DOHH2 (cell line): ENCODE measurements around the gene LPAR5.

Experiments used
- EZH2phosphoT487 ChIP-seq: fragments of 200-600 bp; sonication (generic); IDR thresholded peaks from 2 replicates; pipeline ENCODE4 v1.6.1; 2017; ENCODE audit warnings: borderline replicate concordance, mild to moderate bottlenecking, antibody characterized with exemption, low read length, moderate library complexity, mixed read lengths
- TF ChIP-seq, protein P1 (sequence below): fragments of 200-600 bp; sonication (generic); IDR thresholded peaks from one replicate; pipeline ENCODE4 v1.5.1; 2014; ENCODE audit warnings: antibody characterized with exemption, mild to moderate bottlenecking, low read depth, low read length; ENCODE audit not compliant: poor library complexity, severe bottlenecking

DNA sequence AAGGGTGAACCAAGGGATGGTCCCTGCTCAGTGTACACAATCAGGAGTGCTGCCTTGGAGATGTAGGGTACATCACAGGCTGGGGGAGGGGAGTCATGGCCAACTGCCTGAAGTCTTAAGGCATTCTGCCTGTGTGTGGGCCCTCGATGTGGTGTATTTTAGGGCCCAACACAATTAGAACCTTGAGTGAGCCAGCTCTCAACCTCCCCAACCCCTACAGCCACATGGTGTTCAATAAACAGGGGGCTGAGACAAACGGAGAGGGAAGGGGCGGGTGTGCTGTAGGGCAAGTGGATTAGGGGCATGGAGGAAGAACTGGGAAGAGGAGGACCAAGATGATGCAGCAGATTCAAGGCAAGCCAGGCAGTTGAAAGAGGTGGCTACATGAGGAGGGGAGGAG is 20.0 kb downstream of the LPAR5 start:
- TF ChIP-seq, protein P1, sequence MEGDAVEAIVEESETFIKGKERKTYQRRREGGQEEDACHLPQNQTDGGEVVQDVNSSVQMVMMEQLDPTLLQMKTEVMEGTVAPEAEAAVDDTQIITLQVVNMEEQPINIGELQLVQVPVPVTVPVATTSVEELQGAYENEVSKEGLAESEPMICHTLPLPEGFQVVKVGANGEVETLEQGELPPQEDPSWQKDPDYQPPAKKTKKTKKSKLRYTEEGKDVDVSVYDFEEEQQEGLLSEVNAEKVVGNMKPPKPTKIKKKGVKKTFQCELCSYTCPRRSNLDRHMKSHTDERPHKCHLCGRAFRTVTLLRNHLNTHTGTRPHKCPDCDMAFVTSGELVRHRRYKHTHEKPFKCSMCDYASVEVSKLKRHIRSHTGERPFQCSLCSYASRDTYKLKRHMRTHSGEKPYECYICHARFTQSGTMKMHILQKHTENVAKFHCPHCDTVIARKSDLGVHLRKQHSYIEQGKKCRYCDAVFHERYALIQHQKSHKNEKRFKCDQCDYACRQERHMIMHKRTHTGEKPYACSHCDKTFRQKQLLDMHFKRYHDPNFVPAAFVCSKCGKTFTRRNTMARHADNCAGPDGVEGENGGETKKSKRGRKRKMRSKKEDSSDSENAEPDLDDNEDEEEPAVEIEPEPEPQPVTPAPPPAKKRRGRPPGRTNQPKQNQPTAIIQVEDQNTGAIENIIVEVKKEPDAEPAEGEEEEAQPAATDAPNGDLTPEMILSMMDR: no peak
- TF ChIP-seq EZH2phosphoT487: no peak
